Ishikawa (cell line): Measurements from ENCODE around the gene GPX4.

Experiments
- CEBPB ChIP-seq: IDR thresholded peaks from 2 replicates; pipeline ENCODE4 v1.6.1; 2012
- CREB1 ChIP-seq: IDR thresholded peaks from 2 replicates; pipeline ENCODE4 v1.6.1; 2012; ENCODE audit warnings: low read depth
- EGR1 ChIP-seq: IDR thresholded peaks from 2 replicates; pipeline ENCODE4 v1.6.1; 2012
- EP300 ChIP-seq: IDR thresholded peaks from 2 replicates; pipeline ENCODE4 v1.6.1; 2012; ENCODE audit warnings: borderline replicate concordance
- FOXM1 ChIP-seq: IDR thresholded peaks from 2 replicates; pipeline ENCODE4 v1.6.1; 2012; ENCODE audit warnings: low read depth, borderline replicate concordance
- NFIC ChIP-seq: IDR thresholded peaks from 2 replicates; pipeline ENCODE4 v1.6.1; 2012
- RAD21 ChIP-seq: IDR thresholded peaks from 2 replicates; pipeline ENCODE4 v1.6.1; 2012; ENCODE audit warnings: low read depth
- TAF1 ChIP-seq: IDR thresholded peaks from 2 replicates; pipeline ENCODE4 v1.6.1; 2012; ENCODE audit warnings: low read depth, mild to moderate bottlenecking
- TCF12 ChIP-seq: IDR thresholded peaks from 2 replicates; pipeline ENCODE4 v1.6.1; 2012; ENCODE audit warnings: low read depth
- TEAD4 ChIP-seq: IDR thresholded peaks from 2 replicates; pipeline ENCODE4 v1.6.1; 2012
- YY1 ChIP-seq: IDR thresholded peaks from 2 replicates; pipeline ENCODE4 v1.6.1; 2012; ENCODE audit warnings: low read depth
- ZBTB7A ChIP-seq: IDR thresholded peaks from 2 replicates; pipeline ENCODE4 v1.6.1; 2012; ENCODE audit warnings: low read depth
- TF ChIP-seq, protein P1 (sequence below): IDR thresholded peaks from 2 replicates; pipeline ENCODE4 v1.6.1; 2012; ENCODE audit warnings: low read depth, mild to moderate bottlenecking
- TF ChIP-seq, protein P2 (sequence below): IDR thresholded peaks from 2 replicates; pipeline ENCODE4 v1.6.1; 2012
- TF ChIP-seq, protein P3 (sequence below): IDR thresholded peaks from 2 replicates; pipeline ENCODE4 v1.6.1; 2012

The GPX4 gene

DNA sequence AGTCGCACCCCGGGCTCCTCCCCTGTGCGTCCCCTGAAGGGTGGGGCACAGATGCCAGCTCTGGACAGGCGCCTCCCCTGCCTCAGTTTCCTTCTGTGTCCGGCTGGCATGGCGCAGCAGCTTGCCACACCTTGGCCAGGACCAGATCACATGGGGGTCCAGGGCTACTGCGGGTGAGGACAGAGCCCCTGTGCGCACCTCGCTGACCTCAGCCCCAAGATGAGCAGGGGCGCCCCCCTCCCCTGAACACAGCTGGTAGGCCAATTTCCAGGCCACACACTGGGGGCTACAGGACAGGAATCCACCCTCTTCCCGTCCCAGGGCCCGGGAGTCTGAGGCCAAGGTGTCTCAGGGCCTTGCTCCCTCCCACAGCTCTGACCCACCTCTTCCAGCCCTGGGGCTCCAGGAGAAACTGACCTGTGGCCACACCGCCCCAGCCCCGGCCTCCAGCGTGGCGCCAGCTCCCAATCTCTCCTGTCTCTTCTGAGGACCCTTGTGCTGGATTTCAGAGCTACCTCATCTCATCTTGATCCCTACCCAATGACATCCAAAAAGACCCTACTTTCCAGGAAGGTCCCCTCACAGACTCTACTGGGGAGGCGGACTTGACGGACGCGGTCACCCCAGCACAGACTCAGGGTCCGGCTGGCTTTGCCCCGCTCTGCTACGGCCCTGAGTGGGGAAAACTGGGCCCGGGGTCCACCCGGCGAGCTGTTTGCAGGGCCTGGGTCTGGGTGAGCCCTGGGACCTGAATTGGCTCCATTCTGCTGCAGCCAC lies 42.0 kb downstream of the GPX4 start:
- TF ChIP-seq CREB1, result no peak
- TF ChIP-seq YY1, result no peak
- TF ChIP-seq NFIC, result no peak
- no peak for TF ChIP-seq RAD21
- no peak for TF ChIP-seq EP300
- no peak for TF ChIP-seq FOXM1
- TF ChIP-seq, protein P1, sequence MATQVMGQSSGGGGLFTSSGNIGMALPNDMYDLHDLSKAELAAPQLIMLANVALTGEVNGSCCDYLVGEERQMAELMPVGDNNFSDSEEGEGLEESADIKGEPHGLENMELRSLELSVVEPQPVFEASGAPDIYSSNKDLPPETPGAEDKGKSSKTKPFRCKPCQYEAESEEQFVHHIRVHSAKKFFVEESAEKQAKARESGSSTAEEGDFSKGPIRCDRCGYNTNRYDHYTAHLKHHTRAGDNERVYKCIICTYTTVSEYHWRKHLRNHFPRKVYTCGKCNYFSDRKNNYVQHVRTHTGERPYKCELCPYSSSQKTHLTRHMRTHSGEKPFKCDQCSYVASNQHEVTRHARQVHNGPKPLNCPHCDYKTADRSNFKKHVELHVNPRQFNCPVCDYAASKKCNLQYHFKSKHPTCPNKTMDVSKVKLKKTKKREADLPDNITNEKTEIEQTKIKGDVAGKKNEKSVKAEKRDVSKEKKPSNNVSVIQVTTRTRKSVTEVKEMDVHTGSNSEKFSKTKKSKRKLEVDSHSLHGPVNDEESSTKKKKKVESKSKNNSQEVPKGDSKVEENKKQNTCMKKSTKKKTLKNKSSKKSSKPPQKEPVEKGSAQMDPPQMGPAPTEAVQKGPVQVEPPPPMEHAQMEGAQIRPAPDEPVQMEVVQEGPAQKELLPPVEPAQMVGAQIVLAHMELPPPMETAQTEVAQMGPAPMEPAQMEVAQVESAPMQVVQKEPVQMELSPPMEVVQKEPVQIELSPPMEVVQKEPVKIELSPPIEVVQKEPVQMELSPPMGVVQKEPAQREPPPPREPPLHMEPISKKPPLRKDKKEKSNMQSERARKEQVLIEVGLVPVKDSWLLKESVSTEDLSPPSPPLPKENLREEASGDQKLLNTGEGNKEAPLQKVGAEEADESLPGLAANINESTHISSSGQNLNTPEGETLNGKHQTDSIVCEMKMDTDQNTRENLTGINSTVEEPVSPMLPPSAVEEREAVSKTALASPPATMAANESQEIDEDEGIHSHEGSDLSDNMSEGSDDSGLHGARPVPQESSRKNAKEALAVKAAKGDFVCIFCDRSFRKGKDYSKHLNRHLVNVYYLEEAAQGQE, result no peak
- TF ChIP-seq TEAD4, result no peak
- TF ChIP-seq, protein P2, sequence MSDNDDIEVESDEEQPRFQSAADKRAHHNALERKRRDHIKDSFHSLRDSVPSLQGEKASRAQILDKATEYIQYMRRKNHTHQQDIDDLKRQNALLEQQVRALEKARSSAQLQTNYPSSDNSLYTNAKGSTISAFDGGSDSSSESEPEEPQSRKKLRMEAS, result no peak
- no peak for TF ChIP-seq TAF1
- no peak for TF ChIP-seq ZBTB7A
- TF ChIP-seq CEBPB, result no peak

DNA sequence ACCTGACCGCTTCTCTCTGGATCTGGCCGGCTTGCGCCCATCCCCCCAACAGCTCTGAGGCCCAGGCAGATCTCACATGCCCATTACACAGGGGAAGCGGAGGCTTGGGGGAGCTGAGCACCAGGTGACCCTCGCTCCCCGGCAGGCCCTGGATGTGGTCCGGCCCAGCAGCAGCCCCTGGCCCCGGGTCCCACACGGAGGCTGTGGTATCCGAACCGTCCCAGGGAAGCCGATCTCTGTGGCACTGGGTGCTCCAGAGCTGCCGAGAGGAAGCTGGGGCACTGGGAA lies 42.6 kb downstream of the GPX4 start:
- no peak for TF ChIP-seq CEBPB
- TF ChIP-seq CREB1, result no peak
- TF ChIP-seq, protein P2, result no peak
- TF ChIP-seq EP300, result no peak
- TF ChIP-seq EGR1, result no peak

DNA sequence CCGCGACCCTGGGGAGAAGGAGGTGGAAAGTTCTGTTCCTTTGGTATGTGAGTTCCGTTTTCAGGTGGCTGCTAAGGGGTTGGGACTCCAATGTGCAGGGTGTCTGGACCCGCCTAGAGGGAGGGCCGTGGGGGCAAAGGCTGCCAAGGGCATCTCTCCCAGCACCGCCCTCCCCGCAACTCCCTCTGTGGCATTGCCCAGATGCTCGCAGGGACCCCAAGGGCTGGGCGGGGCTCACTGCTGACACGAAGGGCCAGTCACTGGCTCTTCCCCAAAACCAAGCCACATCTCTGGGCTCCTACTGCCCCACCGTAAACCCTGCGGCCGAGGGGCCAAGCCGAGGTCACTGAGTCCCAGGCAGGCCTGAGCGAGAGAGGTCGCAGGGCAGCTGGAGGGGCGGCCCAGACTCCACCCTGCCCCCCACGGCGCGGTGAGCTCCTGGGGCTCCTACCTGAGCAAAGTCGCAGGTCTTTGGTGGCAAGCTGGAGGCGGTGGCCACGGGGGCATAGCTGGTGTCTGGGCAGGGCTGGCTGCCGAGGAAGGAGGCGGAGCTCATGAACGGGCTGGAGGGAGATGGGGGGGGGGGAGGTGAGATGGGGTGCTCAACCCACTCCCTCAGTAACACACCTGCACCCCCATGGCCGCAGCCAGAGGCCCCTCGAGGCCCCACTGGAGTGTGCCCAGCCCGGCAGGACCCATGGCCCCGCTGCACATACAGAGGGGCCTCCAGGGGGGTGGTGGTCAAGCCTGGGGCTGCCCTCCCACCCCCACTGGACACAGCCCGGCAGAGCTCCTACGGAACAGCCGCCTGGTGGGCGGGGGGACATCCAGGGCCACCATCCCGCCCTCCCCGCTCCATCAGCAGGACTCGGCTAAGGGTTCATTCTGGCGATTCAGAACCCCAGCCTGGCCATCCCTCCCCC lies 43.3 kb downstream of the GPX4 start:
- no peak for TF ChIP-seq CREB1
- no peak for TF ChIP-seq RAD21
- TF ChIP-seq TCF12, result no peak
- no peak for TF ChIP-seq FOXM1
- TF ChIP-seq, protein P1, result no peak
- TF ChIP-seq, protein P2, result no peak
- no peak for TF ChIP-seq TEAD4
- TF ChIP-seq EGR1, result no peak
- TF ChIP-seq TAF1, result no peak
- no peak for TF ChIP-seq NFIC
- no peak for TF ChIP-seq ZBTB7A
- no peak for TF ChIP-seq YY1
- no peak for TF ChIP-seq CEBPB
- no peak for TF ChIP-seq EP300
- TF ChIP-seq, protein P3, sequence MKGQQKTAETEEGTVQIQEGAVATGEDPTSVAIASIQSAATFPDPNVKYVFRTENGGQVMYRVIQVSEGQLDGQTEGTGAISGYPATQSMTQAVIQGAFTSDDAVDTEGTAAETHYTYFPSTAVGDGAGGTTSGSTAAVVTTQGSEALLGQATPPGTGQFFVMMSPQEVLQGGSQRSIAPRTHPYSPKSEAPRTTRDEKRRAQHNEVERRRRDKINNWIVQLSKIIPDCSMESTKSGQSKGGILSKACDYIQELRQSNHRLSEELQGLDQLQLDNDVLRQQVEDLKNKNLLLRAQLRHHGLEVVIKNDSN, result no peak

DNA sequence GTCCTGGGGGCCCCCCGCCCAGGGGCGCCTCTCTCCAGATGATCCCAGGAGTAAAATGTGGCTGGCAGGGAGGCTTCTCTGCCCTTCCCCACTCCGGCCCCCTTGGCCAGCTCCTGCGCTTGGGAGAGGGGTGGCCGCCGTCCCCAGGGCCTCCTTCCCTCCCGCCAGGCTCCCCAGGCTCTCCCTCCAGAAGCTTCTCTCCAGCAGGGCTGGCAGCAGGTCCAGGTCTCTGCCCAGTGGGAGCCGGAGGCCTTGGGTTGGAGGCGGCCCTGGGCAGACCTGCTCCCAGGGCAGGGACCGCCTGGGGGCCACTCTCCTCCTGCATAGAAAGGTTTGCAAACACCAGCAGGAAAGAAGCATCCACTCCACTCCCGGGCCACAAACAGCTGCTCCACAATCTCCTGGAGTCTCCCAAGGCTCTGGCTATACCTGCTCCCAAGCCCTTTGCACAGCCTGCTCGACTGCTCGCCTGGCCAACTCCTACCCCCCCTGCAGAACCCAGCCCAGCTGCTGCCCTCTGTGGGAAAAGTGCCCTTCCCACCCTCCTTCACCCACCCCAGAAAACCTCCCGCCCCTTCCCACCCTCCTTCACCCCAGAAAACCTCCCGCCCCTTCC lies 44.2 kb downstream of the GPX4 start:
- TF ChIP-seq TEAD4 (no peak), TCF12 (no peak)

DNA sequence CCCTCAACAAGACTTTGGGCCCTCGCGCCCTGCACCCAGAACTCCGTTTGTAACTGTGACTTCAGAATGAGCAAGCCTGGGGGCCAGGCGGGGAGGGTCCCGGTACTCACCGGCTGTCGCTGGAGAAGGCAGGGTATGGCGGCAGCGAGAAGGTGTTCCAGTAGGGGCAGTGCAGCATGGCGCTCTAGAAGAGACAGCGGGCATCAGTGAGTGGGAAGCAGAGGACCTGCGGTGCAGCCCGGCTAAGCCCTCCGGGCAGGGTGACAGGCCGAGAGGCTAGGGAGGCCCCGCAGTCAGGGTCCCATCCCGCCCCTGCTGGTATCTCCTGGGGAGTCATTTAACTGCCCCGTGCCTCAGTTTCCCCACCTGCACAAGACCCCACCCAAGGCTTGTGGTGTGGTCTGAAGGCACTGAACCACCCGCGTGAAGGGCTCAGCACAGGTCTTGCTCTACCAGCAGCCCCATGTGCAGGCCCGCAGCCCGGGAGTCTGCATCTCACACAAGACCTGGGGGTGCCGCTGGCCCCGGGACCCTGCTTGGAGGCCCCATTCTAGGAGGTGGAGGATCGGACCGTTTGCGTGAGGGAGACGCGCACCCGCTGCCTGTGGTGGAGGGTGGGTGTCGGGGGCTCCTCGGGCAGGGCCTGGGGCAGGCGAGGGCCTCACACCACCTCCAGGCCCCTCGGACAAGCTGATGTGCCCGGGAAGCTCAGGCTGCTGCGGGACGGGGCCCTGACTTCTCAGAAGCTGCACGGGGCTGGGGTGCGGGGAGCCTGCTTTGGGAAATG lies 45.7 kb downstream of the GPX4 start:
- no peak for TF ChIP-seq NFIC
- TF ChIP-seq EGR1, result no peak
- no peak for TF ChIP-seq CEBPB
- TF ChIP-seq, protein P1, result no peak
- TF ChIP-seq TAF1, result no peak
- TF ChIP-seq, protein P2, result no peak
- no peak for TF ChIP-seq TEAD4
- no peak for TF ChIP-seq FOXM1
- no peak for TF ChIP-seq RAD21
- no peak for TF ChIP-seq CREB1
- no peak for TF ChIP-seq YY1
- TF ChIP-seq TCF12, result no peak
